Kidney epithelial cell (primary cell): ENCODE data around the gene PLSCR2. TPM values are rescaled to one million over a fixed set of nuclear protein-coding genes. Genes with fewer than 3 reads are reported as not detected.

Experiments
- DNase-seq: peaks from one replicate; pipeline ENCODE4 v3.0.0-alpha.2; 2010; ENCODE audit warnings: low read depth
- H3K27me3 ChIP-seq: 2 replicates; pipeline ENCODE4 v1.6.0; 2011; ENCODE audit warnings: low read length; ENCODE audit not compliant: control insufficient read depth, insufficient read depth
- H3K36me3 ChIP-seq: 2 replicates; pipeline ENCODE4 v1.5.1; 2011; ENCODE audit warnings: low read length; ENCODE audit not compliant: control insufficient read depth, insufficient read depth
- H3K4me3 ChIP-seq: 2 replicates; pipeline ENCODE4 v1.5.1; 2011; ENCODE audit warnings: low read depth, mild to moderate bottlenecking, control low read depth, low read length
- total RNA-seq: library from RNA; depleted of rRNA; stranded (reverse); fragments of >200 nt; gene quantifications from 2 replicates; pipeline ENCODE4 v1.2.3, GENCODE V29; 2015
- TF ChIP-seq, protein P1 (sequence below): IDR thresholded peaks from 2 replicates; pipeline ENCODE4 v1.5.1; 2011; ENCODE audit warnings: mild to moderate bottlenecking, moderate library complexity, low read length, control low read depth, inconsistent platforms; ENCODE audit not compliant: insufficient read depth, poor library complexity, severe bottlenecking

The PLSCR2 gene
- total RNA-seq, 1 donor from 2014 or later: not detected

DNA sequence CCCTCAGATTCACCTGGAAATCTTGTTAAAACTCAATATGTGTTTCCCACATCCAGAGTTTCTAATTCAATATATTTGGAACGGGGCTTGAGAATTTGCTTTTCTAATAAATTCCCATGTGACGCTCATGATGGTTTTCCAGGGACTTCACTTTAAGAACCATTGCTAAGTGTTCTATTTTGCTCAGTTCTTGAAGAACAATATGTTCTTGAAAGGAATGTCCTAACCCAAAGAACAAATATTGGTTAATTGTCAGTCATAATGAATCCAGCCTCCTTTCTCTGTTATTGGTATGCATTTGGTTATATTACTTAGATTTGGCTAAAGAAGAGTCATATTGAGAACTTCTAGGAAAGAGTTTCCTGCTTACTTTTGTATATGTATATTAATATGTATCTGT lies 4.4 kb upstream of the PLSCR2 start:
- no peak overlapping the region for H3K4me3 ChIP-seq
- no peaks in the 10 kb centered on the region for H3K36me3 ChIP-seq
- H3K27me3 ChIP-seq: no peaks in the 10 kb centered on the region
- TF ChIP-seq, protein P1, sequence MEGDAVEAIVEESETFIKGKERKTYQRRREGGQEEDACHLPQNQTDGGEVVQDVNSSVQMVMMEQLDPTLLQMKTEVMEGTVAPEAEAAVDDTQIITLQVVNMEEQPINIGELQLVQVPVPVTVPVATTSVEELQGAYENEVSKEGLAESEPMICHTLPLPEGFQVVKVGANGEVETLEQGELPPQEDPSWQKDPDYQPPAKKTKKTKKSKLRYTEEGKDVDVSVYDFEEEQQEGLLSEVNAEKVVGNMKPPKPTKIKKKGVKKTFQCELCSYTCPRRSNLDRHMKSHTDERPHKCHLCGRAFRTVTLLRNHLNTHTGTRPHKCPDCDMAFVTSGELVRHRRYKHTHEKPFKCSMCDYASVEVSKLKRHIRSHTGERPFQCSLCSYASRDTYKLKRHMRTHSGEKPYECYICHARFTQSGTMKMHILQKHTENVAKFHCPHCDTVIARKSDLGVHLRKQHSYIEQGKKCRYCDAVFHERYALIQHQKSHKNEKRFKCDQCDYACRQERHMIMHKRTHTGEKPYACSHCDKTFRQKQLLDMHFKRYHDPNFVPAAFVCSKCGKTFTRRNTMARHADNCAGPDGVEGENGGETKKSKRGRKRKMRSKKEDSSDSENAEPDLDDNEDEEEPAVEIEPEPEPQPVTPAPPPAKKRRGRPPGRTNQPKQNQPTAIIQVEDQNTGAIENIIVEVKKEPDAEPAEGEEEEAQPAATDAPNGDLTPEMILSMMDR: no peak
- no peak for DNase-seq

DNA sequence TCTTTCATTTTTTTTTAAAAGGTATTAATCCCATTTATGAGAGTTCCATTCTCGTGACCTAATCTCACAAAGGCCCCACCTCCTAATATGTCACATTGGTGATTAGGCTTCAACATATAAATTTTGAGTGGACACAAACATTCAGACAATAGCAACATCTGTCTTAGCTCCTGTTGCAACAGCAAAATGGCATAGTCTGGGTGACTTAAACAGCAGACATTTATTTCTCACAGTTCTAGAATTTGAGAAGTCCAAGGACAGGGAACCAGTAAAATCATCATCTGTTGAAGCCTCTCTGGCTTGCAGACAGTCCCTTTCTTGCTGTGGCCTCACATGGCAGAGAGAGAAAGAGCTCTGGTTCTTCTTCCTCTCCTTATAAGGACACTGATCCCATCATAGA lies 3.2 kb upstream of the PLSCR2 start:
- no peaks in the 10 kb centered on the region for H3K27me3 ChIP-seq
- H3K4me3 ChIP-seq: no peak overlapping the region
- H3K36me3 ChIP-seq: no peaks in the 10 kb centered on the region
- no peak for DNase-seq
- TF ChIP-seq, protein P1: no peak

DNA sequence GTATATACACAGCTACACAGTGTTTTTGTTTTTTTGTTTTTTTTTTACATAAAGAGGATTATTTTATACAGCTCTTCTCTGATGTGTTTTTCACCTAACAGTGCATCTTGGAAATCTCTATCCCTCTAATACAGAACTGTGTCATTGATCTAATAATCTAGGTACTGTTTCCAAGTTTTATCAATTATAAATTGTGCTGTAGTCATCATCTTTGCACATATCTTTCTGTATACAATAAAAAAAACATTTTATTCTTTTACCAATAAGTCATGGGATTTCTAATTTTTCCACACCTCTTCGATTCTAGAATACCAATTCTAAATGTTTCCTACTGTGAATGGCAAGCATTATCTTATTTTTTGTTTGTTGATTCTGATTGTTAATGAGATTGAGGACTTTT lies 1.7 kb upstream of the PLSCR2 start:
- no peak for DNase-seq
- no peak overlapping the region for H3K4me3 ChIP-seq
- H3K36me3 ChIP-seq: no peaks in the 10 kb centered on the region
- TF ChIP-seq, protein P1: no peak
- no peaks in the 10 kb centered on the region for H3K27me3 ChIP-seq

DNA sequence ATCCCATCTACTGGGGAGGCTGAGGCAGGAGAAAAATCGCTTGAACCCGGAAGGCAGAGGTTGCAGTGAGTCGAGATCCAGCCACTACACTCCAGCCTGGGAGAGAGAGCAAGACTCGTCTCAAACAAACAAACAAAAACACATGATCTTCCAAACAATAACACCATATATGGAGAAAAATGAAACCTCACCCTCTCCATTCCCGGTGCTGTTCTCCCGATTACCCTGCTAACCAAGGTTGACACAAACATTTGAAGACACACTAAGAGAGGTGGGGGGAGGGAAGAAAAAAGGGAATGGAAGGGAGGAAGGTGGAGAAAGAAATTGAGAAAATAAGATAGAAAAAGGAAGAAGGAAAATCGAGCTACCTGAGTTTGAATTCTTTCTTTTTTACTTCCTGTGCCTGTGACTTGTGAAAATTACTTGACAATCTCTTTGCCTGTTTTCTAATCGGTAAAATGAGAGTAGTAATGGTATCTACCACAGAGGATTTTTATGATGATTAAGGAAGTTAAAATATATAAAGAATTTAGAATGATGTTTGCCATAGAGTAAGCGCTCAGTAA lies 1.1 kb upstream of the PLSCR2 start:
- no peaks in the 10 kb centered on the region for H3K27me3 ChIP-seq
- no peak for DNase-seq
- no peaks in the 10 kb centered on the region for H3K36me3 ChIP-seq
- no peak overlapping the region for H3K4me3 ChIP-seq
- TF ChIP-seq, protein P1: no peak

DNA sequence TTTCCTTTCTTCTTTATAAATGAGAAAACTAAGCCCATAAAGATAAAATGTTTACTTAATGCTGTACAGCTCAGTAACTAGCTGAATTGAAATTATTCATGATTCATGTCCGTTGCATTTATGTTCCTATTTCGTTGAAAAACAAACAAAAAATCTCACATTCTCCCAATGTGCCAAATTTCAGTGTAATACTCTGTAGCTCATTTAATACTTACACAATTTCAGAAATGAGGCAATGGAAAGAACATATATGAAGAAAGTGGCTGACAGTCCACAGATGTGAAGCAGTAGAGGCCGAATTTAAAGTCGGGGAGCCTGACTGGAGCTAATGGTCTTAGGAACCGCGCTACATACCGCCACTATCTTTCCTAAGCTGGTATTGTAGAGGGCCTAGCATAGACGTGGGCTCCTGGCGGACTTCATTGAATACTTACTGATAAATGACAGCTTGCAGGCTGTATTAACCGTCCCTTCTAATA lies 651 bp downstream of the PLSCR2 start:
- no peak for DNase-seq
- TF ChIP-seq, protein P1: no peak
- Histone ChIP-seq H3K27me3 (no peaks in the 10 kb centered on the region), H3K4me3 (no peak overlapping the region), H3K36me3 (no peaks in the 10 kb centered on the region)

DNA sequence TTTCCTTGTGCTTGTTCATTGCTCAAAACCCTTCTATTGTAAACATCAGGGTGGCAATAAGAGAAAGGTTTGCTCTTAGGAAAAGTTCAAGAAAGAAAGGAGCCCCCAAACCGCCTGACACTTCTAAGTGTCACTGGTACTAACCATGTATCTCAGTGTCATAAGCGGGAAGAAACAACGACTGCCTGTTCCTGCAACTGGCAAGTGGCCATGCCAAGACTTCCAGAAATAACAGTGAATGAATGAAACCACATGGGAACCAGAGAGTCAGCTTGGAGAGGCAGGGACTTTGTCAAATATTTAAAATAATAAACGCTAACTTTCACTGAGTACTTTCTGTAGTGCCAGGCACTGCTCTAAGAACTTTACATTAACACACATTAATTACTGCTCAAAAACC lies 1.1 kb downstream of the PLSCR2 start:
- no peak overlapping the region for H3K4me3 ChIP-seq
- TF ChIP-seq, protein P1: no peak
- no peaks in the 10 kb centered on the region for H3K36me3 ChIP-seq
- no peaks in the 10 kb centered on the region for H3K27me3 ChIP-seq
- no peak for DNase-seq
